ENCODE measurements around the gene VRK2.
"Not testable (repeated sequence)": the region's sequence is repeated elsewhere in the genome, so short reads cannot be mapped to it uniquely, and the experiment has no call there.

The VRK2 gene

GRCh38 chr2:58158481-58158880 is 111.9 kb downstream of the VRK2 start:
- H3K79me2 ChIP-seq (ENCODE audit: insufficient read depth, low read length), result no peaks in the 10 kb centered on the region
- TF ChIP-seq EZH2 (IDR thresholded peaks at IDR 0.05; ENCODE audit: borderline replicate concordance, low read depth, low read length, severe bottlenecking), result no peak
- TF ChIP-seq CTCF (IDR thresholded peaks at IDR 0.05; ENCODE audit: borderline replicate concordance, extremely low read depth, low read length, poor library complexity, severe bottlenecking), result no peak
- H4K20me1 ChIP-seq (ENCODE audit: insufficient read depth, low read length), result no peaks in the 10 kb centered on the region
- no peak overlapping the region for H2AFZ ChIP-seq (ENCODE audit: low read depth, low read length)
- peaks cover 75% of the 10 kb centered on the region for H3K36me3 ChIP-seq (ENCODE audit: insufficient read depth, low read length)
- H3K27me3 ChIP-seq (ENCODE audit: insufficient read depth, low read length, poor library complexity), result no peaks in the 10 kb centered on the region
- H3K27ac ChIP-seq (ENCODE audit: low read length), result no peak overlapping the region
- no peak overlapping the region for H3K4me2 ChIP-seq (ENCODE audit: insufficient read depth, low read length)
- H3K9me3 ChIP-seq (ENCODE audit: insufficient read depth, low read length, severe bottlenecking), result no peaks in the 10 kb centered on the region
- H3K4me1 ChIP-seq (ENCODE audit: insufficient read depth, low read length), result no peaks in the 10 kb centered on the region
- H3K4me3 ChIP-seq (ENCODE audit: low read depth in 1 of 2, low read length in 2 of 2), result no peak overlapping the region
- ATAC-seq (ENCODE audit: insufficient read depth, low read depth) (no peak), DNase-seq (no peak)
- H3K9ac ChIP-seq (ENCODE audit: low read depth, low read length), result no peak overlapping the region

GRCh38 chr2:58163913-58164312 is 117.3 kb downstream of the VRK2 start:
- Histone ChIP-seq H3K4me2 (ENCODE audit: insufficient read depth, low read length) (no peak overlapping the region), H3K4me3 (ENCODE audit: low read depth in 1 of 2, low read length in 2 of 2) (no peak overlapping the region), H3K27ac (ENCODE audit: low read length) (no peak overlapping the region), H4K20me1 (ENCODE audit: insufficient read depth, low read length) (no peaks in the 10 kb centered on the region), H3K4me1 (ENCODE audit: insufficient read depth, low read length) (no peaks in the 10 kb centered on the region), H2AFZ (ENCODE audit: low read depth, low read length) (no peak overlapping the region), H3K9me3 (ENCODE audit: insufficient read depth, low read length, severe bottlenecking) (no peaks in the 10 kb centered on the region), H3K36me3 (ENCODE audit: insufficient read depth, low read length) (peaks cover 66% of the 10 kb centered on the region), H3K9ac (ENCODE audit: low read depth, low read length) (no peak overlapping the region), H3K27me3 (ENCODE audit: insufficient read depth, low read length, poor library complexity) (no peaks in the 10 kb centered on the region), H3K79me2 (ENCODE audit: insufficient read depth, low read length) (no peaks in the 10 kb centered on the region)
- TF ChIP-seq EZH2 (IDR thresholded peaks at IDR 0.05; ENCODE audit: borderline replicate concordance, low read depth, low read length, severe bottlenecking), result no peak
- no peak for TF ChIP-seq CTCF (IDR thresholded peaks at IDR 0.05; ENCODE audit: borderline replicate concordance, extremely low read depth, low read length, poor library complexity, severe bottlenecking)
- ATAC-seq (ENCODE audit: insufficient read depth, low read depth) (no peak), DNase-seq (no peak)

- peak; percentile 2 for DNase-seq
- peaks cover 31% of the 10 kb centered on the region for H3K36me3 ChIP-seq (ENCODE audit: insufficient read depth, low read length)
- H3K27ac ChIP-seq (ENCODE audit: low read length); H3K4me2 ChIP-seq (ENCODE audit: insufficient read depth, low read length); H2AFZ ChIP-seq (ENCODE audit: low read depth, low read length); H4K20me1 ChIP-seq (ENCODE audit: insufficient read depth, low read length); H3K9ac ChIP-seq (ENCODE audit: low read depth, low read length); H3K4me3 ChIP-seq (ENCODE audit: low read depth in 1 of 2, low read length in 2 of 2); H3K79me2 ChIP-seq (ENCODE audit: insufficient read depth, low read length); H3K9me3 ChIP-seq (ENCODE audit: insufficient read depth, low read length, severe bottlenecking); ATAC-seq (ENCODE audit: insufficient read depth, low read depth); H3K27me3 ChIP-seq (ENCODE audit: insufficient read depth, low read length, poor library complexity); H3K4me1 ChIP-seq (ENCODE audit: insufficient read depth, low read length): not testable (repeated sequence)
Observed at GRCh38 chr2:58168130-58168529, 121.5 kb downstream of the VRK2 start.

GRCh38 chr2:58169845-58170244 is 123.2 kb downstream of the VRK2 start:
- not testable (repeated sequence) for H4K20me1 ChIP-seq (ENCODE audit: insufficient read depth, low read length); H3K27ac ChIP-seq (ENCODE audit: low read length); H3K4me3 ChIP-seq (ENCODE audit: low read depth in 1 of 2, low read length in 2 of 2); H2AFZ ChIP-seq (ENCODE audit: low read depth, low read length); ATAC-seq (ENCODE audit: insufficient read depth, low read depth); H3K27me3 ChIP-seq (ENCODE audit: insufficient read depth, low read length, poor library complexity); H3K79me2 ChIP-seq (ENCODE audit: insufficient read depth, low read length); H3K9ac ChIP-seq (ENCODE audit: low read depth, low read length); H3K4me1 ChIP-seq (ENCODE audit: insufficient read depth, low read length); DNase-seq; H3K4me2 ChIP-seq (ENCODE audit: insufficient read depth, low read length); H3K9me3 ChIP-seq (ENCODE audit: insufficient read depth, low read length, severe bottlenecking)
- peaks cover 20% of the 10 kb centered on the region for H3K36me3 ChIP-seq (ENCODE audit: insufficient read depth, low read length)

- H3K27me3 ChIP-seq (ENCODE audit: insufficient read depth, low read length, poor library complexity); H2AFZ ChIP-seq (ENCODE audit: low read depth, low read length); H3K4me3 ChIP-seq (ENCODE audit: low read depth in 1 of 2, low read length in 2 of 2); H3K79me2 ChIP-seq (ENCODE audit: insufficient read depth, low read length); H3K4me2 ChIP-seq (ENCODE audit: insufficient read depth, low read length); H4K20me1 ChIP-seq (ENCODE audit: insufficient read depth, low read length); H3K27ac ChIP-seq (ENCODE audit: low read length); DNase-seq; H3K9ac ChIP-seq (ENCODE audit: low read depth, low read length); ATAC-seq (ENCODE audit: insufficient read depth, low read depth); H3K9me3 ChIP-seq (ENCODE audit: insufficient read depth, low read length, severe bottlenecking); H3K4me1 ChIP-seq (ENCODE audit: insufficient read depth, low read length): not testable (repeated sequence)
- peaks cover 16% of the 10 kb centered on the region for H3K36me3 ChIP-seq (ENCODE audit: insufficient read depth, low read length)
Observed at GRCh38 chr2:58170334-58170933, 123.8 kb downstream of the VRK2 start.

- H3K4me2 ChIP-seq (ENCODE audit: insufficient read depth, low read length); H4K20me1 ChIP-seq (ENCODE audit: insufficient read depth, low read length); H3K4me1 ChIP-seq (ENCODE audit: insufficient read depth, low read length); H3K9ac ChIP-seq (ENCODE audit: low read depth, low read length); ATAC-seq (ENCODE audit: insufficient read depth, low read depth); H2AFZ ChIP-seq (ENCODE audit: low read depth, low read length); H3K79me2 ChIP-seq (ENCODE audit: insufficient read depth, low read length); H3K27ac ChIP-seq (ENCODE audit: low read length); H3K9me3 ChIP-seq (ENCODE audit: insufficient read depth, low read length, severe bottlenecking); H3K4me3 ChIP-seq (ENCODE audit: low read depth in 1 of 2, low read length in 2 of 2); H3K27me3 ChIP-seq (ENCODE audit: insufficient read depth, low read length, poor library complexity); DNase-seq: not testable (repeated sequence)
- peaks cover 14% of the 10 kb centered on the region for H3K36me3 ChIP-seq (ENCODE audit: insufficient read depth, low read length)
Observed at GRCh38 chr2:58171831-58172230, 125.2 kb downstream of the VRK2 start.

- H3K4me3 ChIP-seq (ENCODE audit: low read depth in 1 of 2, low read length in 2 of 2); H2AFZ ChIP-seq (ENCODE audit: low read depth, low read length); H3K9ac ChIP-seq (ENCODE audit: low read depth, low read length); H3K27ac ChIP-seq (ENCODE audit: low read length); H3K4me1 ChIP-seq (ENCODE audit: insufficient read depth, low read length); DNase-seq; H3K27me3 ChIP-seq (ENCODE audit: insufficient read depth, low read length, poor library complexity); H3K9me3 ChIP-seq (ENCODE audit: insufficient read depth, low read length, severe bottlenecking); H3K79me2 ChIP-seq (ENCODE audit: insufficient read depth, low read length); H3K4me2 ChIP-seq (ENCODE audit: insufficient read depth, low read length); H4K20me1 ChIP-seq (ENCODE audit: insufficient read depth, low read length); ATAC-seq (ENCODE audit: insufficient read depth, low read depth): not testable (repeated sequence)
- H3K36me3 ChIP-seq (ENCODE audit: insufficient read depth, low read length), result peaks cover 11% of the 10 kb centered on the region; the same call in 1 of the 2 replicates
Observed at GRCh38 chr2:58177187-58177586, 130.6 kb downstream of the VRK2 start.

All from DND-41 (cell line).